Calu3 (cell line): ENCODE data around the gene TCTA. TPM values are rescaled to one million over a fixed set of nuclear protein-coding genes. Genes with fewer than 3 reads are reported as not detected.
A peak's percentile ranks its signal among the peaks of the same experiment; 100 is the strongest.

ENCODE experiments used
- BruUV-seq: library from RNA; stranded (reverse); fragments of 400-500 nt; replicated peaks from 2 replicates; lab custom pipeline; 2021; lab: Mats Ljungman, UMichigan
- CTCF ChIA-PET: fragments of 300-600 bp; sonication (Branson Sonifier 250); formaldehyde crosslinking; loops from one replicate; lab custom pipeline; 2022; ENCODE audit warnings: antibody characterized with exemption; lab: Charles Lee
- DNase-seq: peaks from one replicate; pipeline ENCODE4 v3.0.0; 2022
- H3K27ac Mint-ChIP-seq: one replicate; pipeline ENCODE4 v1.8.0; 2022; ENCODE audit warnings: mixed read lengths; ENCODE audit not compliant: unreplicated experiment
- H3K27me3 Mint-ChIP-seq: one replicate; pipeline ENCODE4 v1.8.0; 2022; ENCODE audit warnings: mixed read lengths; ENCODE audit not compliant: unreplicated experiment
- H3K36me3 Mint-ChIP-seq: one replicate; pipeline ENCODE4 v1.8.0; 2022; ENCODE audit warnings: mild to moderate bottlenecking, moderate library complexity, mixed read lengths; ENCODE audit not compliant: insufficient read depth, unreplicated experiment
- H3K4me1 Mint-ChIP-seq: one replicate; pipeline ENCODE4 v1.8.0; 2022; ENCODE audit warnings: mild to moderate bottlenecking, low read depth, mixed read lengths; ENCODE audit not compliant: unreplicated experiment
- H3K4me3 Mint-ChIP-seq: one replicate; pipeline ENCODE4 v1.8.0; 2022; ENCODE audit warnings: mild to moderate bottlenecking, low read depth, moderate library complexity, mixed read lengths; ENCODE audit not compliant: unreplicated experiment
- H3K9me3 Mint-ChIP-seq: one replicate; pipeline ENCODE4 v1.8.0; 2022; ENCODE audit warnings: low read depth, mixed read lengths; ENCODE audit not compliant: unreplicated experiment
- intact Hi-C: fragments of 100-400 bp; cut with micrococcal nuclease; formaldehyde crosslinking; loops from one replicate; pipeline ENCODE4 v1.10.0; 2022; ENCODE audit not compliant: unreplicated experiment
- total RNA-seq: library from RNA; stranded (reverse); gene quantifications from 2 replicates; pipeline ENCODE4 v1.2.3, GENCODE V29; 2022
- TF ChIP-seq, protein P1 (sequence below): fragments of 200-600 bp; IDR thresholded peaks from one replicate; pipeline ENCODE4 v1.8.0; 2022; ENCODE audit warnings: antibody characterized with exemption; ENCODE audit not compliant: unreplicated experiment

TCTA gene
- total RNA-seq, 1 experiment from 2014 or later, result 35.6 TPM

DNA sequence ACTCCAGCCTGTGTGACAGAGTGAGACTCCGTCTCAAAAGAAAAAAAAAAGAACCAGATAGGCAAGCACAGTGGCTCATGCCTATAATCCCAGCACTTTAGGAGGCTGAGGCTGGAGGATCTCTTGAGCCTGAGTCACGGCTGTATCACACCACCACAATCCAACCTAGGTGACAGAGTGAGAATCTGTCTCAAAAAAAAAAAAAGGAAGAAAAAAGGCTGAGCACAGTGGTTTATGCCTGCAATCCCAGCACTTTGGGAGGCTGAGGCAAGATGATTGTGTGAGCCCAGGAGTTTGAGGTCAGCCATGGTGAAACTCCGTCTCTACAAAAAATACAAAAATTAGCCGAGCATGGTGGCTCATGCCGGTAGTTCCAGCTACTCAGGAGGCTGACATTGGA is 22.5 kb downstream of the TCTA start:
- intact Hi-C loops, result no loop called here
- no peak for DNase-seq
- Mint-ChIP-seq H3K27ac (no peak overlapping the region), H3K4me3 (no peak overlapping the region), H3K9me3 (no peaks in the 10 kb centered on the region), H3K4me1 (no peaks in the 10 kb centered on the region), H3K27me3 (no peaks in the 10 kb centered on the region), H3K36me3 (peaks cover 12% of the 10 kb centered on the region)
- CTCF ChIA-PET, result interaction anchor here (0.6 kb wide), 1 partner anchor 47 kb away, joined by 3 read pairs; no protein-coding TSS in a partner anchor
- TF ChIP-seq, protein P1, sequence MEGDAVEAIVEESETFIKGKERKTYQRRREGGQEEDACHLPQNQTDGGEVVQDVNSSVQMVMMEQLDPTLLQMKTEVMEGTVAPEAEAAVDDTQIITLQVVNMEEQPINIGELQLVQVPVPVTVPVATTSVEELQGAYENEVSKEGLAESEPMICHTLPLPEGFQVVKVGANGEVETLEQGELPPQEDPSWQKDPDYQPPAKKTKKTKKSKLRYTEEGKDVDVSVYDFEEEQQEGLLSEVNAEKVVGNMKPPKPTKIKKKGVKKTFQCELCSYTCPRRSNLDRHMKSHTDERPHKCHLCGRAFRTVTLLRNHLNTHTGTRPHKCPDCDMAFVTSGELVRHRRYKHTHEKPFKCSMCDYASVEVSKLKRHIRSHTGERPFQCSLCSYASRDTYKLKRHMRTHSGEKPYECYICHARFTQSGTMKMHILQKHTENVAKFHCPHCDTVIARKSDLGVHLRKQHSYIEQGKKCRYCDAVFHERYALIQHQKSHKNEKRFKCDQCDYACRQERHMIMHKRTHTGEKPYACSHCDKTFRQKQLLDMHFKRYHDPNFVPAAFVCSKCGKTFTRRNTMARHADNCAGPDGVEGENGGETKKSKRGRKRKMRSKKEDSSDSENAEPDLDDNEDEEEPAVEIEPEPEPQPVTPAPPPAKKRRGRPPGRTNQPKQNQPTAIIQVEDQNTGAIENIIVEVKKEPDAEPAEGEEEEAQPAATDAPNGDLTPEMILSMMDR, result no peak
- no TSS peak for BruUV-seq

DNA sequence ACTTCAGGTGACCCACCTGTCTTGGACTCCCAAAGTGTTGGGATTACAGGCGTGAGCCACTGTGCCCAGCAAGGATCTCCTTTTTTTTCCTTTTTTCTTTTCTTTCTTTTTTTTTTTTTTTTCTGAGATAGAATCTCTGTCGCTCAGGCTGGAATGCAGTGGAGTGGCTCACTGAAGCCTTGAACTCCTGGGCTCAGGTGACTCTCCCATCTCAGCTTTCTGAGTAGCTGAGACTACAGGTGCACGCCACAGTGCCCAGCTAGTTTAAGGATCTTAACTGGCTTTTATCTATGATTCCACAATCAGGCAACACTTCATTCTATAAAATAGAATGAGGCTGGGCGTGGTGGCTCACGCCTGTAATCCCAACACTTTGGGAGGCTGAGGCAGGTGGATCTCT is 33.2 kb downstream of the TCTA start:
- no peak overlapping the region for H3K4me3 Mint-ChIP-seq
- H3K4me1 Mint-ChIP-seq, result no peaks in the 10 kb centered on the region
- H3K27ac Mint-ChIP-seq, result no peak overlapping the region
- CTCF ChIA-PET, result interaction anchor here (0.6 to 1.2 kb wide), 3 partner anchors 30 to 420 kb away, joined by 3 to 5 read pairs (median 4); no protein-coding TSS in a partner anchor
- DNase-seq, result no peak
- no peaks in the 10 kb centered on the region for H3K27me3 Mint-ChIP-seq
- no peaks in the 10 kb centered on the region for H3K36me3 Mint-ChIP-seq
- BruUV-seq, result no TSS peak
- H3K9me3 Mint-ChIP-seq, result no peaks in the 10 kb centered on the region
- intact Hi-C loops, result loop anchor here (10.0 kb wide), 1 partner anchor 271 kb away; the partner anchor contains the start of gene KLHDC8B
- TF ChIP-seq, protein P1, result no peak

DNA sequence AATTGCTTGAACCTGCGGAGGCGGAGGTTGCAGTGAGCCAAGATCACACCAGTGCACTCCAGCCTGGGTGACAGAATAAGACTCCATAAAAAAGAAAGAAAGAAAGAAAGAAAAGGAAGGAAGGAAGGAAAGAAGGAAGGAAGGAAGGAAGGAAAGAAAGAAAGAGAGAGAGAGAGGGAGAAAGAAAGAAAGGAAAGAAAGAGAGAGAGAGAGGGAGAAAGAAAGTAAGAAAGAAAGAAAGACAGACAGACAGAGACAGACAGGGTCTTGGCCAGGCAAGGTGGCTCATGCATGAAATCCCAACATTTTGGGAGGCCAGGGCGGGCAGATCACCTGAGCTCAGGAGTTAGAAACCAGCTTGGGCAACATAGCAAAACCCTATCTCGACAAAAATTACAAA is 41.4 kb downstream of the TCTA start:
- no peak overlapping the region for H3K4me3 Mint-ChIP-seq
- DNase-seq, result no peak
- no peaks in the 10 kb centered on the region for H3K36me3 Mint-ChIP-seq
- CTCF ChIA-PET, result interaction anchor here (0.7 kb wide), 1 partner anchor 349 kb away, joined by 3 read pairs; no protein-coding TSS in a partner anchor
- TF ChIP-seq, protein P1, result no peak
- H3K9me3 Mint-ChIP-seq, result no peaks in the 10 kb centered on the region
- H3K27me3 Mint-ChIP-seq, result no peaks in the 10 kb centered on the region
- H3K4me1 Mint-ChIP-seq, result peaks cover 17% of the 10 kb centered on the region
- BruUV-seq, result no TSS peak
- intact Hi-C loops, result loop anchor here (2.0 kb wide), 1 partner anchor 217 kb away; no protein-coding TSS in a partner anchor
- no peak overlapping the region for H3K27ac Mint-ChIP-seq

GRCh38 chr3:49454458-49454857 is 42.2 kb downstream of the TCTA start:
- intact Hi-C loops, result loop anchor here (2.0 kb wide), 1 partner anchor 216 kb away; no protein-coding TSS in a partner anchor
- DNase-seq, result peak; percentile 75
- TF ChIP-seq, protein P1, result peak; percentile 24
- Mint-ChIP-seq H3K9me3 (no peaks in the 10 kb centered on the region), H3K27ac (no peak overlapping the region), H3K36me3 (no peaks in the 10 kb centered on the region), H3K27me3 (no peaks in the 10 kb centered on the region), H3K4me3 (no peak overlapping the region), H3K4me1 (peaks cover 17% of the 10 kb centered on the region)
- CTCF ChIA-PET, result interaction anchor here (0.5 to 2.0 kb wide), 13 partner anchors 11 to 947 kb away, joined by 3 to 14 read pairs (median 3); partner anchors contain the start of gene USP4
- BruUV-seq, result no TSS peak
